Left ventricle myocardium inferior (tissue), 1 donor: ENCODE data around the gene ZNF354C. TPM values are rescaled to one million over a fixed set of nuclear protein-coding genes. Genes with fewer than 3 reads are reported as not detected.

Experiments
- DNase-seq: peaks from one replicate; pipeline ENCODE4 v3.0.0-alpha.2; 2020
- H3K27ac ChIP-seq: fragments of 200-600 bp; replicated peaks from 2 replicates; pipeline ENCODE4 v1.8.0; 2021
- H3K27me3 ChIP-seq: fragments of 200-600 bp; 2 replicates; pipeline ENCODE4 v1.8.0; 2021; ENCODE audit warnings: low read depth
- H3K36me3 ChIP-seq: fragments of 200-600 bp; 2 replicates; pipeline ENCODE4 v1.8.0; 2021
- H3K4me1 ChIP-seq: fragments of 200-600 bp; 2 replicates; pipeline ENCODE4 v1.8.0; 2021
- H3K4me3 ChIP-seq: fragments of 200-600 bp; 2 replicates; pipeline ENCODE4 v1.8.0; 2021; ENCODE audit warnings: mild to moderate bottlenecking, moderate library complexity
- H3K9me3 ChIP-seq: fragments of 200-600 bp; replicated peaks from 2 replicates; pipeline ENCODE4 v1.8.0; 2021
- CTCF ChIP-seq: fragments of 200-600 bp; IDR thresholded peaks from 2 replicates; pipeline ENCODE4 v1.8.0; 2021; ENCODE audit warnings: antibody characterized with exemption, mild to moderate bottlenecking, borderline replicate concordance
- intact Hi-C: fragments of 100-400 bp; cut with micrococcal nuclease; formaldehyde crosslinking; loops from one replicate; pipeline ENCODE4 v1.11.0; 2022
- total RNA-seq: library from RNA; stranded (reverse); fragmentation: NEBNext Ultra II Directional; extraction: Animal tissue kit (Norgen Biotek cat#: 25700); gene quantifications from one replicate; pipeline ENCODE4 v1.2.1, GENCODE V29; 2021
- donor health status: DM: no; HTN: yes; CAD: no; lungs with severe emphysema.

ZNF354C gene
- total RNA-seq, 1 donor from 2014 or later: 5.2 TPM

GRCh38 chr5:179120421-179120861, 60.3 kb downstream of the ZNF354C start:
- Histone ChIP-seq H3K4me3 (no peak overlapping the region), H3K36me3 (peaks cover 5% of the 10 kb centered on the region), H3K4me1 (no peaks in the 10 kb centered on the region), H3K9me3 (peaks cover 42% of the 10 kb centered on the region), H3K27ac (no peak overlapping the region), H3K27me3 (peaks cover 9% of the 10 kb centered on the region)
- no peak for TF ChIP-seq CTCF
- intact Hi-C loops: no loop called here
- no peak for DNase-seq

GRCh38 chr5:179120951-179121666, 60.9 kb downstream of the ZNF354C start:
- DNase-seq: no peak
- intact Hi-C loops: no loop called here
- TF ChIP-seq CTCF: no peak

GRCh38 chr5:179121667-179122111, 61.5 kb downstream of the ZNF354C start:
- Histone ChIP-seq H3K27me3 (peaks cover 17% of the 10 kb centered on the region), H3K4me3 (no peak overlapping the region), H3K9me3 (peaks cover 31% of the 10 kb centered on the region), H3K36me3 (peaks cover 5% of the 10 kb centered on the region), H3K4me1 (no peaks in the 10 kb centered on the region), H3K27ac (no peak overlapping the region)
- intact Hi-C loops: no loop called here
- DNase-seq: no peak
- no peak for TF ChIP-seq CTCF

More at GRCh38 chr5:179120951-179121666, 60.9 kb downstream of the ZNF354C start:
- H3K4me1 ChIP-seq: no peaks in the 10 kb centered on the region
- H3K4me3 ChIP-seq: no peak overlapping the region
- peaks cover 37% of the 10 kb centered on the region for H3K9me3 ChIP-seq
- H3K27me3 ChIP-seq: peaks cover 11% of the 10 kb centered on the region
- no peak overlapping the region for H3K27ac ChIP-seq
- peaks cover 5% of the 10 kb centered on the region for H3K36me3 ChIP-seq

GRCh38 chr5:179122411-179123108, 62.4 kb downstream of the ZNF354C start:
- Histone ChIP-seq H3K4me3 (no peak overlapping the region), H3K9me3 (peaks cover 26% of the 10 kb centered on the region), H3K27me3 (peaks cover 17% of the 10 kb centered on the region), H3K4me1 (no peaks in the 10 kb centered on the region), H3K36me3 (peaks cover 5% of the 10 kb centered on the region), H3K27ac (no peak overlapping the region)
- DNase-seq: no peak
- intact Hi-C loops: no loop called here
- TF ChIP-seq CTCF: no peak

- Histone ChIP-seq H3K27me3 (peaks cover 17% of the 10 kb centered on the region), H3K4me3 (no peak overlapping the region), H3K36me3 (peaks cover 5% of the 10 kb centered on the region), H3K4me1 (no peaks in the 10 kb centered on the region), H3K27ac (no peak overlapping the region), H3K9me3 (peaks cover 26% of the 10 kb centered on the region)
- no peak for TF ChIP-seq CTCF
- intact Hi-C loops: no loop called here
- no peak for DNase-seq
Measured at GRCh38 chr5:179123109-179123426, 62.9 kb downstream of the ZNF354C start.
